ENCODE measurements around the gene ARPC1B.

GRCh38 chr7:99404235-99404976 is 29.9 kb downstream of the ARPC1B start:
- TF ChIP-seq EZH2phosphoT487 (IDR thresholded peaks at IDR 0.05; ENCODE audit: insufficient read depth, low read depth) (no peak), EZH2 (IDR thresholded peaks at IDR 0.05; ENCODE audit: insufficient read depth, poor library complexity, severe bottlenecking) (no peak)
